ENCODE measurements around the gene SGTB. TPM values are rescaled to one million over a fixed set of nuclear protein-coding genes. Genes with fewer than 3 reads are reported as not detected.

The SGTB gene
- total RNA-seq, 4 donors from 2014 or later: 4.1 to 26.2 (median 13.5) TPM

DNA sequence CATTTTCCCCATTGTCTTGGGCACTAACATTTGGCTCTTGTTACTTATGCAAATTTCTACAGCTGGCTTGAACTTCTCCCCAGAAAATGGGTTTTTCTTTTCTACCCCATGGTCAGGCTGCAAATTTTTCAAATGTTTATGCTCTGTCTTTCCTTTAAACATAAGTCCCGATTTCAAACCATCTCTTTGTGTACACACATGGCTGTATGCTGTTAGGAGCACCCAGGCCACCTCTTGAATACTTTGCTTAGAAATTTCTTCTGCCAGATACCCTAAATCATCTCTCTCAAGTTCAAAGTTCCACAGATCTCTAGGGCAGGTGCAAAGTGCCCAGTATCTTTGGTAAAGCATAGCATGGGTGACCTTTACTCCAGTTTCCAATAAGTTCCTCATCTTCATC is 45.7 kb upstream of the SGTB start:
- no peak for TF ChIP-seq POLR2A (IDR thresholded peaks at IDR 0.05)
- TF ChIP-seq, protein P1, sequence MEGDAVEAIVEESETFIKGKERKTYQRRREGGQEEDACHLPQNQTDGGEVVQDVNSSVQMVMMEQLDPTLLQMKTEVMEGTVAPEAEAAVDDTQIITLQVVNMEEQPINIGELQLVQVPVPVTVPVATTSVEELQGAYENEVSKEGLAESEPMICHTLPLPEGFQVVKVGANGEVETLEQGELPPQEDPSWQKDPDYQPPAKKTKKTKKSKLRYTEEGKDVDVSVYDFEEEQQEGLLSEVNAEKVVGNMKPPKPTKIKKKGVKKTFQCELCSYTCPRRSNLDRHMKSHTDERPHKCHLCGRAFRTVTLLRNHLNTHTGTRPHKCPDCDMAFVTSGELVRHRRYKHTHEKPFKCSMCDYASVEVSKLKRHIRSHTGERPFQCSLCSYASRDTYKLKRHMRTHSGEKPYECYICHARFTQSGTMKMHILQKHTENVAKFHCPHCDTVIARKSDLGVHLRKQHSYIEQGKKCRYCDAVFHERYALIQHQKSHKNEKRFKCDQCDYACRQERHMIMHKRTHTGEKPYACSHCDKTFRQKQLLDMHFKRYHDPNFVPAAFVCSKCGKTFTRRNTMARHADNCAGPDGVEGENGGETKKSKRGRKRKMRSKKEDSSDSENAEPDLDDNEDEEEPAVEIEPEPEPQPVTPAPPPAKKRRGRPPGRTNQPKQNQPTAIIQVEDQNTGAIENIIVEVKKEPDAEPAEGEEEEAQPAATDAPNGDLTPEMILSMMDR (IDR thresholded peaks at IDR 0.05): no peak
- DNase-seq: no peak
- H3K9me3 ChIP-seq: no peaks in the 10 kb centered on the region
- no peak overlapping the region for H3K27ac ChIP-seq
- no peak overlapping the region for H3K4me3 ChIP-seq
- H3K36me3 ChIP-seq: no peaks in the 10 kb centered on the region
- no peaks in the 10 kb centered on the region for H3K4me1 ChIP-seq
- intact Hi-C loops (cut with DNase I; ENCODE audit: low total_unique reads): no loop called here
- no peaks in the 10 kb centered on the region for H3K27me3 ChIP-seq

DNA sequence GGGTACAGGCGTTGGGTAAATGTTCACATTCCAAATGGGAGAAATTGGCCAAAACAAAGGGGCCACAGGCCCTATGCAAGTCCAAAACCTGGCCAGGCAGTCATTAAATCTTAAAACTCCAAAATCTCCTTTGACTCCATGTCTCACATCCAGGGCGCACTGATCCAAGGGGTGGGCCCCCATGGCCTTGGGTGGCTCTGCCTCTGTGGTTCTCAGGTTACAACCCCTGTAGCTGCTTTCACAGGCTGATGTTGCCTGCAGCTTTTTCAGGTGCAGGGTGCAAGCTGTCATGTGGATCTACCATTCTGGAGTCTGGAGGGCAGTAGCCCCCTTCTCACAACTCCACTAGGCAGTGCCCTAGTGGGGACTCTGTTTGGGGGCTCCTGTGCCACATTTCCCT is 44.9 kb upstream of the SGTB start:
- H3K36me3 ChIP-seq: no peaks in the 10 kb centered on the region
- no peak for DNase-seq
- intact Hi-C loops (cut with DNase I; ENCODE audit: low total_unique reads): no loop called here
- H3K4me1 ChIP-seq: no peaks in the 10 kb centered on the region
- TF ChIP-seq POLR2A (IDR thresholded peaks at IDR 0.05): no peak
- H3K9me3 ChIP-seq: no peaks in the 10 kb centered on the region
- H3K27me3 ChIP-seq: no peaks in the 10 kb centered on the region
- no peak overlapping the region for H3K27ac ChIP-seq
- H3K4me3 ChIP-seq: no peak overlapping the region

DNA sequence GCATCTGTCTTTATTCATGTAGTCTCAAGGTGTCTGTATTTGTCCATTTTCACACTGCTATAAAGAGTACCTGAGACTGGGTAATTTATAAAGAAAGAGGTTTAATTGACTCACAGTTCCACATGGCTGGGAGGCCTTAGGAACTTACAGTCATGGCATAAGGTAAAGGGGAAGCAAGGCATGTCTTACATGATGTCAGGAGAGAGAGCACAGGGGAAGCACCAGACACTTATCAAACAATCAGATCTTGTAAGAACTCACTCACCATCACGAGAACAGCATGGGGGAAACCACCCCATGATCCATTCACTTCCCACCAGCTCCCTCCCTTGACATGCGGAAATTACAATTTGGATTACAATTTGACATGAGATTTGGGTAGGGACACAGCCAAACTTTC is 44.3 kb upstream of the SGTB start:
- H3K9me3 ChIP-seq: no peaks in the 10 kb centered on the region
- no peak overlapping the region for H3K27ac ChIP-seq
- intact Hi-C loops (cut with DNase I; ENCODE audit: low total_unique reads): no loop called here
- H3K4me1 ChIP-seq: no peaks in the 10 kb centered on the region
- no peaks in the 10 kb centered on the region for H3K36me3 ChIP-seq
- H3K4me3 ChIP-seq: no peak overlapping the region
- no peaks in the 10 kb centered on the region for H3K27me3 ChIP-seq
- TF ChIP-seq POLR2A (IDR thresholded peaks at IDR 0.05): no peak
- TF ChIP-seq, protein P1 (IDR thresholded peaks at IDR 0.05): no peak
- DNase-seq: no peak

DNA sequence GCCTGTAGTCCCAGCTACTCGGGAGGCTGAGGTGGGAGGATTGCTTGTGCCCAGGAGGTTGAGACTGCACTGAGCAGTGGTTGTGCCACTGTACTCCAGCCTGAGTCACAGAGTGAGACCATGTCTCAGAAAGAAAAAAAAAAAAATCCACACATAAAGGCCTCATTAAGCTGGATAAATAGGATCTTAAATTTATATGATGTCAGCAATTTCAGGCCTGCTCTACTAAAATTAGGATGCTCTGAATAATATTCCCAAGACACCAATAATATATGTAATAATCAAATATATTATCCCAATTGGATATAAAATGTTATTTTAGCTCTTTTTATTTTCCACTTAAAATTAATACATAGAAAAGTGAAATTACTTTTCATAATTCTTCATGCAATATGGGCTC is 43.7 kb upstream of the SGTB start:
- Histone ChIP-seq H3K27ac (no peak overlapping the region), H3K4me1 (no peaks in the 10 kb centered on the region), H3K4me3 (no peak overlapping the region), H3K9me3 (no peaks in the 10 kb centered on the region), H3K27me3 (no peaks in the 10 kb centered on the region), H3K36me3 (no peaks in the 10 kb centered on the region)
- intact Hi-C loops (cut with DNase I; ENCODE audit: low total_unique reads): no loop called here
- no peak for TF ChIP-seq POLR2A (IDR thresholded peaks at IDR 0.05)
- TF ChIP-seq, protein P1 (IDR thresholded peaks at IDR 0.05): no peak
- no peak for DNase-seq

DNA sequence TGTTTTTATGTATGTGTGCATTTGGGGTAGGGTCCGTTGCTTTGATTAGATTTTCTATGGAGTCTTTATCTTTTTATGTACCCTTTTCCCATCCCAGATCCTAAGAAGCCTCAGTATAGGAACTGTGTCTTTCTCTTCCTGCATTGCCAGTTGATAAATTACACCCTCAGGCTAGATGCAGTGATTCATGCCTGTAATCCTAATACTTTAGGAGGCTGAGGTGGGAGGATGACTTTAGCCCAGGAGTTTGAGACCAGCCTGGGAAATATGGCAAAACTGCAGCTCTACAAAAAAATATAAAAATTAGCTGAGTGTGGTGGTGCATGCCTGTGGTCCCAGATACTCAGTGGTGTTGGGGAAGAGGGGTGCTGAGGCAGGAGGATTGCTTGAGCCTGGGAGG is 40.3 kb upstream of the SGTB start:
- H3K27ac ChIP-seq: no peak overlapping the region
- no peaks in the 10 kb centered on the region for H3K4me1 ChIP-seq
- H3K4me3 ChIP-seq: no peak overlapping the region
- no peaks in the 10 kb centered on the region for H3K9me3 ChIP-seq
- no peaks in the 10 kb centered on the region for H3K36me3 ChIP-seq
- intact Hi-C loops (cut with DNase I; ENCODE audit: low total_unique reads): no loop called here
- no peak for TF ChIP-seq POLR2A (IDR thresholded peaks at IDR 0.05)
- TF ChIP-seq, protein P1 (IDR thresholded peaks at IDR 0.05): no peak
- no peak for DNase-seq
- no peaks in the 10 kb centered on the region for H3K27me3 ChIP-seq
